NCI-H1417 treated with DMSO at 0.1 percent for 48 hours (cell line): ENCODE data around the gene RFX6.

Experiments
- DNase-seq: peaks from one replicate; lab custom pipeline; 2025; lab: John Stamatoyannopoulos, UW

Gene RFX6

GRCh38 chr6:116973976-116974375, 96.9 kb downstream of the RFX6 start:
- no peak for DNase-seq

DNA sequence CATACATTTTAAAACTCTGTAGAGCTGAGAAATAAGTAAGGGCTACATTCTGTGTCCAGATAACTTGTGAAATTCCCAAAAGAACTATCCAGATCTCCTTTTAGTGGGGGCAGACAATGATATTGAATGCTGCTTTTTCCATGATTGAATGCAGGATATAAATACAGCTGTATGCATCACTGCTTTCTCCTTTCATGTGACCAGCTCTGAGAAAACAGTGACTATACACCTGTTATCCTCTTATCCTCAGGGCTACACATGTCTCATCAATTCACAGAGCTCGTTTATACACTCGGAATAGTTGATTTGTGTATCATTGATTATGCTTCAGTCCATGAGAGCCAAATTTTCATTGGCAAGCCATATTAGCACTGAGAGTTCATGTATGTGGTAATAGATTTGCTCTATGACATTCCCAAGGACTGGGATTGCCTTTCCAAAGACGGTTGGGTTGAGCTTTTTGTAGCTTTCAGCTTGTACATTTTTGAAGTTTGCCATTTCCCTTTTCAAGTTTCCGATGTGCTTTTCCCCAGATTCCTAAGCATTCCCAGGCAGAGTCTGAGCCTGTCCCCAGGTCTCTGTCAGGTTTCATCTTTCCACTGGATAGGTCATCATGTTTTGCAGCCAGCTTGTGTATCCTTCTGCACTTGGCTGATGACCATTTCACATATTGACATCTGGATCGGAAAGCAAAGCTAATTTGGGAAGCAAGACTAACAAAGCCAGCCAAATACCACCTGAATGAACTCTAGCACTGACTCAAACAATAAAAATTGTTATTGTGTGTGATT, 97.7 kb downstream of the RFX6 start:
- no peak for DNase-seq

DNA sequence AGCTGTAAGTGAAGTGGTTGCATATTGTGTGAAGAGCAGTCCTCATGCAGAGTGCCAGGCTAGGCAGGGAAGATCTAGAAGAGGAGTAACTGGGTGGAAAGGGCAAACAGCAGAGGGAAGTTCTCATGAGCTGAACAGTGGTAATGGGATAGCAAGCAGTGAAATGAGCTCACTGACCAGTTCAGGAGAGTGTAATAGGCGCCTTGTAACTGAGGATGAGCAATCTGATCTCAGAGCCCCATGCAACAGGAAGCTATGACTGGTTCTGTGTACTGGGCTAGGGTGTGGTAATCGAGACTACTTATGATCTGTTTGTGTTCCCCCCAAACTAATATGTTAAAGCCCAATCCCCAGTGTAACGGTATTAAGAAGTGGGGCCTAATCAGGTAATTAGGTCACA, 98.6 kb downstream of the RFX6 start:
- DNase-seq: no peak

- no peak for DNase-seq
These were observed 102.5 kb downstream of the RFX6 start for GRCh38 chr6:116979560-116979959.
